H1 (cell line): Measurements from ENCODE around the gene NDUFA11. TPM values are rescaled to one million over a fixed set of nuclear protein-coding genes. Genes with fewer than 3 reads are reported as not detected.

Experiments
- CHD7 ChIP-seq: fragments of 300-600 bp; sonication (generic); IDR thresholded peaks from 2 replicates; pipeline ENCODE4 v1.7.1; 2012; ENCODE audit warnings: low read length, moderate library complexity, mild to moderate bottlenecking, inconsistent platforms; ENCODE audit not compliant: insufficient replicate concordance
- polyA plus RNA-seq, 7 experiments: library from polyadenylated mRNA; depleted of rRNA in 3 of 7; stranded (reverse) in 5 of 7; unstranded in 2 of 7; fragments of >200 nt in 5 of 7; fragments of 200-250 nt in 2 of 7; gene quantifications; 1 replicate in 5 of 7; 2 replicates in 1 of 7; 4 replicates in 1 of 7; pipeline versions ENCODE4 v1.2.1 to v1.2.3, GENCODE V29; 2011 to 2013; ENCODE audit warnings: missing spikeins in 2 of 7, mixed read lengths in 2 of 7
- total RNA-seq: library from RNA; stranded (reverse); fragmentation: NEBNext Ultra II Directional; extraction: Animal tissue kit (Norgen Biotek cat#: 25700); gene quantifications from 2 replicates; pipeline ENCODE4 v1.2.1, GENCODE V29; 2021

Gene NDUFA11
- total and polyA plus RNA-seq, 2 of the 8 experiments (the other 6 are each of a cell fraction or from before 2014, with no cell fraction given): 205 to 1,037 TPM

GRCh38 chr19:5921516-5922160 lies 18.0 kb upstream of the NDUFA11 start (continued):
- no peak for TF ChIP-seq CHD7
